ENCODE data around the gene TTC9. TPM values are rescaled to one million over a fixed set of nuclear protein-coding genes. Genes with fewer than 3 reads are reported as not detected.

Gene TTC9
- total and polyA plus RNA-seq, 9 of the 15 experiments (the other 6 are each of a cell fraction or from before 2014, with no cell fraction given): 0.07 TPM; not detected in 8

DNA sequence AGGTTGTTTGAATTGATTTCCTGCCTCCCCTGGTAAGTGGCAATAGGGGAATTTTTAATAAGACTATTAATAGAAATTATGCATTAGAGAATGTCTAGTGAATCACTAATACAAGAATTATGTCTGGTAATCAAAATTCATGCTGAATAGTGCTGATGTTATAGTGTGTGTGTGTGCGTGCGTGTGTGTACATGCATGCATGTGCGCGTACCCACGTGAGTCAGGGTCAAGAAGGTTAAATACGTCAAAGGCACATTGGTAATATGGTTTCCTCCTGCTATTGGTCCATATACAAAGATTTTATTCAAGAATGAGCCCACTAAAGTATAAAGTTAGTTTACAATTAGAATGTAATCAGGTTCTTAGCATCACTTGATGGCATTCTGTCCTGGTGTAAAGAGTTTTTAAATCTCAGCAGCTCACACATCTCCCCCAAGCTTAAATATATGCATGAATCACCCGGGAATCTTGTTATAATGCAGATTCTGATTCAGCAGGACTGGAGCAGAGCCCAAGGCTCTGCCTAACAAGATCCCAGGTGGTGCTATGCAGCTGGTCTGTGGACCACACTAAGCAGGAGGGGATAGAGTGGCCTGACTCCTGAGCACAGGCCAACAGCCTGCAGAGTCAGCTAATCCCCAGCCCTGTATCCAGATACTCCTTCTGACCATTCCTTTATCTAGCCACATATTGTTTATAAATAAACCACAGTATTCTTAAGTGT, 43.9 kb downstream of the TTC9 start:
- Histone ChIP-seq H4K20me1 (replicated peaks; ENCODE audit: control insufficient read depth, insufficient read depth, low read length) (no peaks in the 10 kb centered on the region), H3K79me2 (ENCODE audit: control insufficient read depth, insufficient read depth, low read length) (no peaks in the 10 kb centered on the region), H3K9me1 (ENCODE audit: control insufficient read depth, insufficient read depth, low read length) (no peaks in the 10 kb centered on the region), H3K9me3 (replicated peaks; ENCODE audit: control insufficient read depth, insufficient read depth, low read depth, low read length) (no peaks in the 10 kb centered on the region), H3K27me3 (ENCODE audit: control insufficient read depth in 2 of 2, insufficient read depth in 2 of 2, low read length in 2 of 2) (no peaks in the 10 kb centered on the region), H2AFZ (ENCODE audit: low read depth, low read length) (no peak overlapping the region), H3K4me3 (no peak overlapping the region), H3K36me3 (ENCODE audit: control insufficient read depth, insufficient read depth, low read length) (no peaks in the 10 kb centered on the region), H3K9ac (ENCODE audit: insufficient read depth in 1 of 2, low read depth in 2 of 2, low read length in 2 of 2) (no peak overlapping the region), H3K4me2 (ENCODE audit: insufficient read depth, low read length) (no peak overlapping the region), H3K27ac (ENCODE audit: extremely low read depth, low read depth, low read length) (no peak overlapping the region), H3K4me1 (replicated peaks in 1 of 2; ENCODE audit: control insufficient read depth in 2 of 2, insufficient read depth in 2 of 2, low read length in 2 of 2) (no peaks in the 10 kb centered on the region)
- DNase-seq (ENCODE audit: extremely low read depth in 1 of 4, low spot score in 3 of 4): no peak
- in situ Hi-C loops (cut with MboI) (no loop called here), intact Hi-C loops (cut with micrococcal nuclease) (no loop called here)
- ChIA-PET CTCF (ENCODE audit: low intra/inter-chr PET ratio) (no interaction called here), POLR2A (no interaction called here)
- no peak for ATAC-seq
- no TSS peak for BruUV-seq (replicated peaks)
- no peak for TF ChIP-seq USF1 (CRISPR knock-in tag; IDR thresholded peaks at IDR 0.05)
- TF ChIP-seq, protein P1, sequence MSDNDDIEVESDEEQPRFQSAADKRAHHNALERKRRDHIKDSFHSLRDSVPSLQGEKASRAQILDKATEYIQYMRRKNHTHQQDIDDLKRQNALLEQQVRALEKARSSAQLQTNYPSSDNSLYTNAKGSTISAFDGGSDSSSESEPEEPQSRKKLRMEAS (CRISPR knock-in tag; IDR thresholded peaks at IDR 0.05): no peak
- TF ChIP-seq HDAC1 (IDR thresholded peaks at IDR 0.05): no peak
- no peak for TF ChIP-seq ZBED1 (IDR thresholded peaks at IDR 0.05)
- TF ChIP-seq ZNF79 (CRISPR knock-in tag; IDR thresholded peaks at IDR 0.05; ENCODE audit: low read depth): no peak
- no peak for TF ChIP-seq NEUROD1 (IDR thresholded peaks at IDR 0.05; ENCODE audit: borderline replicate concordance, low read depth, low read length, partially characterized antibody)
- TF ChIP-seq, protein P2, sequence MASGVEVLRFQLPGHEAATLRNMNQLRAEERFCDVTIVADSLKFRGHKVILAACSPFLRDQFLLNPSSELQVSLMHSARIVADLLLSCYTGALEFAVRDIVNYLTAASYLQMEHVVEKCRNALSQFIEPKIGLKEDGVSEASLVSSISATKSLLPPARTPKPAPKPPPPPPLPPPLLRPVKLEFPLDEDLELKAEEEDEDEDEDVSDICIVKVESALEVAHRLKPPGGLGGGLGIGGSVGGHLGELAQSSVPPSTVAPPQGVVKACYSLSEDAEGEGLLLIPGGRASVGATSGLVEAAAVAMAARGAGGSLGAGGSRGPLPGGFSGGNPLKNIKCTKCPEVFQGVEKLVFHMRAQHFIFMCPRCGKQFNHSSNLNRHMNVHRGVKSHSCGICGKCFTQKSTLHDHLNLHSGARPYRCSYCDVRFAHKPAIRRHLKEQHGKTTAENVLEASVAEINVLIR (CRISPR knock-in tag; IDR thresholded peaks at IDR 0.05): no peak
- TF ChIP-seq NR3C1 (CRISPR knock-in tag; IDR thresholded peaks at IDR 0.05): no peak
- TF ChIP-seq POLR2B (IDR thresholded peaks at IDR 0.05; ENCODE audit: low read depth, partially characterized antibody): no peak
- TF ChIP-seq HDAC8 (tag; IDR thresholded peaks at IDR 0.05): no peak
- no peak for TF ChIP-seq MCM5 (IDR thresholded peaks at IDR 0.05; ENCODE audit: low read depth)
- no peak for TF ChIP-seq ZNF583 (CRISPR knock-in tag; IDR thresholded peaks at IDR 0.05)
- TF ChIP-seq MTA1 (IDR thresholded peaks at IDR 0.05; ENCODE audit: borderline replicate concordance): no peak
- TF ChIP-seq ZKSCAN8 (CRISPR knock-in tag; IDR thresholded peaks at IDR 0.05): no peak
- no peak for TF ChIP-seq MYNN (IDR thresholded peaks at IDR 0.05)
- no peak for TF ChIP-seq MYNN (CRISPR knock-in tag; IDR thresholded peaks at IDR 0.05)
- no peak for TF ChIP-seq SMARCB1 (IDR thresholded peaks at IDR 0.05; ENCODE audit: insufficient read length, low read depth)
- FAIRE-seq: no peak
- 0% methylated on average over 7 of the region's 7 CpGs for WGBS (ENCODE audit: insufficient coverage, low coverage, missing lambda C conversion rate)
